Ovary (tissue), 9 donors: ENCODE results near the gene SEMA6A. TPM values are rescaled to one million over a fixed set of nuclear protein-coding genes. Genes with fewer than 3 reads are reported as not detected.

Source experiments
- DNase-seq, 5 donors: peaks; one replicate each; pipeline ENCODE4 v3.0.0-alpha.2; 2019 to 2020
- H3K27ac ChIP-seq, 2 donors: fragments of 200-600 bp; one replicate each; pipeline versions ENCODE4 v1.5.1 to v1.8.0; 2019 to 2022
- H3K27me3 ChIP-seq: fragments of 200-600 bp; one replicate; pipeline ENCODE4 v1.8.0; 2022
- H3K36me3 ChIP-seq: fragments of 200-600 bp; sonication (generic); one replicate; pipeline ENCODE4 v1.5.1; 2019
- H3K4me1 ChIP-seq: one replicate; pipeline ENCODE4 v1.8.1; 2013; ENCODE audit warnings: mild to moderate bottlenecking, moderate library complexity; ENCODE audit not compliant: insufficient read depth
- H3K4me3 ChIP-seq: fragments of 200-600 bp; sonication (generic); one replicate; pipeline ENCODE4 v1.5.1; 2017
- H3K9me3 ChIP-seq, 2 donors: fragments of 200-600 bp in 1 of 2; sonication (generic) in 1 of 2; one replicate each; pipeline versions ENCODE4 v1.5.1 to v1.8.1; 2013 to 2019; ENCODE audit warnings: mild to moderate bottlenecking in 1 of 2, moderate library complexity in 1 of 2
- EP300 ChIP-seq: sonication (generic); formaldehyde crosslinking; IDR thresholded peaks from one replicate; pipeline ENCODE4 v1.6.1; 2017; ENCODE audit warnings: antibody characterized with exemption
- POLR2A ChIP-seq: fragments of 450-650 bp; IDR thresholded peaks from one replicate; pipeline ENCODE4 v1.6.1; 2017; ENCODE audit warnings: antibody characterized with exemption, mild to moderate bottlenecking, moderate library complexity
- WGBS, 3 donors: extraction: QIAGEN DNeasy Blood & Tissue Kit in 1 of 3; methylation state at CpG; one replicate each; pipeline versions ENCODE4 v1.1.5 to v1.1.7; 2013 to 2017; 5-methylcytosine and 5-hydroxymethylcytosine counted together
- intact Hi-C, 4 donors: fragments of 100-400 bp; cut with DNase I; formaldehyde crosslinking; loops; one replicate each; pipeline versions ENCODE4 v1.11.0 to v1.15.1; 2022 to 2023
- polyA plus RNA-seq, 2 donors: library from polyadenylated mRNA; stranded (reverse); fragments of 200-250 nt in 1 of 2; fragments of 350-450 nt in 1 of 2; fragmentation: Illumina TruSeq in 1 of 2; extraction: RNeasy Lipid Tissue Mini Kit (QIAGEN cat#74804) in 1 of 2; gene quantifications; one replicate each; pipeline ENCODE4 v1.2.3, GENCODE V29; 2013 to 2014
- total RNA-seq, 7 donors: library from RNA; depleted of rRNA in 2 of 7; stranded (reverse); fragments of >200 nt in 2 of 7; fragmentation: NEBNext Ultra II Directional in 3 of 7; extraction: Animal tissue kit (Norgen Biotek cat#: 25700) in 3 of 7; gene quantifications; one replicate each; pipeline versions ENCODE4 v1.1.0 to v1.2.4, GENCODE V29; 2016 to 2023
- TF ChIP-seq, protein P1 (sequence below), 3 donors: fragments of 450-650 bp in 2 of 3; fragments of 200-600 bp in 1 of 3; IDR thresholded peaks; one replicate each; pipeline versions ENCODE4 v1.5.1 to v1.8.0; 2016 to 2022; ENCODE audit warnings: antibody characterized with exemption in 3 of 3, mild to moderate bottlenecking in 1 of 3
- donor health status: DM: no; HTN: no; CAD: no; lungs with moderate emphysema.
- donor health status: DM: no; HTN: no; CAD: no.
- donor health status: Bipolar disorder and iron deficiency.
- donor health status: DM: yes; HTN: yes; CAD: no.
- donor health status: DM: no; HTN: no; CAD: no.
- donor health status: DM: yes; HTN: yes; CAD: no.

The SEMA6A gene
- total and polyA plus RNA-seq, 9 donors = 5.7 to 57.1 (median 26.3) TPM

- no peak for DNase-seq
- Histone ChIP-seq H3K9me3 (peaks cover 0 to 4% of the 10 kb centered on the region in 2 donors), H3K4me1 (no peaks in the 10 kb centered on the region), H3K27ac (no peak overlapping the region), H3K36me3 (no peaks in the 10 kb centered on the region), H3K4me3 (no peak overlapping the region), H3K27me3 (no peaks in the 10 kb centered on the region)
- intact Hi-C loops = no loop called here
- 95 to 100% (median 97%) methylated on average over 1 of the region's 1 CpG for WGBS, 3 donors
- TF ChIP-seq, protein P1, sequence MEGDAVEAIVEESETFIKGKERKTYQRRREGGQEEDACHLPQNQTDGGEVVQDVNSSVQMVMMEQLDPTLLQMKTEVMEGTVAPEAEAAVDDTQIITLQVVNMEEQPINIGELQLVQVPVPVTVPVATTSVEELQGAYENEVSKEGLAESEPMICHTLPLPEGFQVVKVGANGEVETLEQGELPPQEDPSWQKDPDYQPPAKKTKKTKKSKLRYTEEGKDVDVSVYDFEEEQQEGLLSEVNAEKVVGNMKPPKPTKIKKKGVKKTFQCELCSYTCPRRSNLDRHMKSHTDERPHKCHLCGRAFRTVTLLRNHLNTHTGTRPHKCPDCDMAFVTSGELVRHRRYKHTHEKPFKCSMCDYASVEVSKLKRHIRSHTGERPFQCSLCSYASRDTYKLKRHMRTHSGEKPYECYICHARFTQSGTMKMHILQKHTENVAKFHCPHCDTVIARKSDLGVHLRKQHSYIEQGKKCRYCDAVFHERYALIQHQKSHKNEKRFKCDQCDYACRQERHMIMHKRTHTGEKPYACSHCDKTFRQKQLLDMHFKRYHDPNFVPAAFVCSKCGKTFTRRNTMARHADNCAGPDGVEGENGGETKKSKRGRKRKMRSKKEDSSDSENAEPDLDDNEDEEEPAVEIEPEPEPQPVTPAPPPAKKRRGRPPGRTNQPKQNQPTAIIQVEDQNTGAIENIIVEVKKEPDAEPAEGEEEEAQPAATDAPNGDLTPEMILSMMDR (IDR thresholded peaks at IDR 0.05) = no peak
- TF ChIP-seq POLR2A = no peak
- TF ChIP-seq EP300 = no peak
These were observed 92.2 kb downstream of the SEMA6A start for GRCh38 chr5:116482394-116482793.

GRCh38 chr5:116480894-116481510 is 93.6 kb downstream of the SEMA6A start:
- no peaks in the 10 kb centered on the region for H3K27me3 ChIP-seq
- 92 to 98% (median 96%) methylated on average over 5 of the region's 5 CpGs for WGBS, 3 donors
- H3K4me3 ChIP-seq = no peak overlapping the region
- peaks cover 0 to 9% of the 10 kb centered on the region in 2 donors for H3K9me3 ChIP-seq
- TF ChIP-seq EP300 = no peak
- no peak for TF ChIP-seq POLR2A
- TF ChIP-seq, protein P1 (IDR thresholded peaks at IDR 0.05) = no peak
- H3K27ac ChIP-seq = no peak overlapping the region
- no peaks in the 10 kb centered on the region for H3K36me3 ChIP-seq
- no peak for DNase-seq
- H3K4me1 ChIP-seq = no peaks in the 10 kb centered on the region
- intact Hi-C loops = no loop called here

- Histone ChIP-seq H3K9me3 (peaks cover 0 to 9% of the 10 kb centered on the region in 2 donors), H3K36me3 (no peaks in the 10 kb centered on the region), H3K4me3 (no peak overlapping the region), H3K27me3 (no peaks in the 10 kb centered on the region), H3K27ac (no peak overlapping the region), H3K4me1 (no peaks in the 10 kb centered on the region)
- DNase-seq = no peak
- intact Hi-C loops = no loop called here
- 90 to 93% (median 92%) methylated on average over 7 of the region's 7 CpGs for WGBS, 3 donors
- TF ChIP-seq POLR2A = no peak
- TF ChIP-seq EP300 = no peak
- TF ChIP-seq, protein P1 (IDR thresholded peaks at IDR 0.05) = no peak
These were observed 94.6 kb downstream of the SEMA6A start for GRCh38 chr5:116479776-116480675.

DNA sequence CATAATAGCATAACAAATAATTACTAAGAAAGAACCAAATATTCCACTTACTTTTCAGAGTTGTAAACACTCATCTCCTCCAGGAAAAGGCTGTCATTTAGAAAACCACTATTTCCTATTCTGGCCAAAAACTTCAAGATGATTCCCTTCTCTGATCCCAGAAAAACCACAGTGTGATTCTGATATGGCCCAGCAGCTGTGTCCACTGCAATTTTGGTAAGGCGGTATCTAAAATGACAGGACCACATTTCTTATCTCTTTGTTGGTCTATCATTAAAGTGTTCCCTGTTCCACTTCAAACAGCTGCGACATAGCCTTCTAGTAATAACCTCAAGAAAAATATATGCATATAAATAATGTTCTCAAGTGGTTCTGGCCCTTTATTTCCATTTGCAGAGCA is 96.1 kb downstream of the SEMA6A start:
- Histone ChIP-seq H3K9me3 (peaks cover 0 to 9% of the 10 kb centered on the region in 2 donors), H3K27ac (no peak overlapping the region), H3K36me3 (no peaks in the 10 kb centered on the region), H3K27me3 (no peaks in the 10 kb centered on the region), H3K4me1 (no peaks in the 10 kb centered on the region), H3K4me3 (no peak overlapping the region)
- WGBS, 3 donors = 38 to 47% (median 46%) methylated on average over 2 of the region's 2 CpGs
- TF ChIP-seq, protein P1 (IDR thresholded peaks at IDR 0.05) = no peak
- TF ChIP-seq EP300 = no peak
- TF ChIP-seq POLR2A = no peak
- DNase-seq = no peak
- intact Hi-C loops = no loop called here
